HCT116 (cell line): ENCODE data around the gene TMEM161B. TPM values are rescaled to one million over a fixed set of nuclear protein-coding genes. Genes with fewer than 3 reads are reported as not detected.

Source experiments
- ATAC-seq: fragments of 200-7000 bp; cut with Tn5 transposase; 2 replicates; pipeline ENCODE4 v1.9.1; 2020; ENCODE audit warnings: mild to moderate bottlenecking, moderate library complexity
- BruUV-seq: library from RNA; stranded (reverse); fragments of 400-500 nt; replicated peaks from 2 replicates; lab custom pipeline; 2021; lab: Mats Ljungman, UMichigan
- CTCF ChIA-PET: fragments of 300-600 bp; sonication (Branson Sonifier 250); formaldehyde crosslinking; loops from one replicate; lab custom pipeline; 2021; ENCODE audit warnings: antibody characterized with exemption; lab: Charles Lee
- POLR2A ChIA-PET: fragments of 300-600, 350-600 bp; sonication (Branson Sonifier 250); formaldehyde crosslinking; loops from one replicate; lab custom pipeline; 2021; ENCODE audit warnings: antibody characterized with exemption; lab: Charles Lee
- RAD21 ChIA-PET, 2 experiments: fragments of 300-600 bp; sonication (Branson Sonifier 250); formaldehyde crosslinking; loops; one replicate each; lab custom pipeline; 2023; ENCODE audit warnings: low total read pairs in 2 of 2; ENCODE audit not compliant: uncharacterized antibody in 2 of 2, unreplicated experiment in 2 of 2, low non-redundant PET in 1 of 2; lab: Charles Lee
- DNase-seq: peaks from one replicate; pipeline ENCODE4 v3.0.0-alpha.2; 2010; ENCODE audit warnings: low read depth, low spot score
- H2AFZ ChIP-seq: fragments of 200-600 bp; shearing (Covaris generic), sonication (generic); 2 replicates; pipeline ENCODE4 v1.6.1; 2017; ENCODE audit warnings: low read depth, mixed run types, mixed read lengths, antibody characterized with exemption, low read length; ENCODE audit not compliant: poor library complexity, severe bottlenecking
- H3K27ac ChIP-seq: 2 replicates; pipeline ENCODE4 v1.5.1; 2012; ENCODE audit warnings: low read depth, low read length
- H3K27me3 ChIP-seq: fragments of 200-600 bp; sonication (generic); 2 replicates; pipeline ENCODE4 v1.6.1; 2016; ENCODE audit warnings: mixed run types, low read length, mixed read lengths; ENCODE audit not compliant: insufficient read depth
- H3K36me3 ChIP-seq, 2 experiments: fragments of 200-500 bp in 1 of 2; fragments of 200-600 bp in 1 of 2; sonication (Bioruptor generic) in 1 of 2; sonication (generic) in 1 of 2; 2 replicates each; pipeline versions ENCODE4 v1.5.1 to v1.6.1; 2014 to 2016; ENCODE audit warnings: low read length in 2 of 2, inconsistent platforms in 1 of 2, mixed read lengths in 1 of 2, mixed run types in 1 of 2; ENCODE audit not compliant: insufficient read depth in 2 of 2, control insufficient read depth in 1 of 2
- H3K4me1 ChIP-seq, 2 experiments: fragments of 200-600 bp in 1 of 2; sonication (generic) in 1 of 2; 2 replicates each; pipeline versions ENCODE4 v1.5.1 to v1.6.1; 2012 to 2017; ENCODE audit warnings: low read length in 2 of 2, inconsistent platforms in 1 of 2, mild to moderate bottlenecking in 1 of 2, mixed read lengths in 1 of 2, mixed run types in 1 of 2, moderate library complexity in 1 of 2; ENCODE audit not compliant: insufficient read depth in 2 of 2, control insufficient read depth in 1 of 2
- H3K4me2 ChIP-seq: fragments of 200-600 bp; sonication (generic); 2 replicates; pipeline ENCODE4 v1.6.1; 2017; ENCODE audit warnings: mixed run types, low read length, mixed read lengths
- H3K4me3 ChIP-seq, 2 experiments: fragments of 200-600 bp in 1 of 2; sonication (generic) in 1 of 2; replicated peaks in 1 of 2; 2 replicates each; pipeline ENCODE4 v1.5.1; 2011 to 2016; ENCODE audit warnings: low read length in 2 of 2, control low read depth in 1 of 2, low read depth in 1 of 2, mild to moderate bottlenecking in 1 of 2, mixed read lengths in 1 of 2, mixed run types in 1 of 2
- H3K79me2 ChIP-seq: fragments of 200-600 bp; sonication (generic); 2 replicates; pipeline ENCODE4 v1.6.1; 2017; ENCODE audit warnings: mild to moderate bottlenecking, mixed run types, low read length, moderate library complexity, mixed read lengths; ENCODE audit not compliant: insufficient read depth
- H3K9ac ChIP-seq: fragments of 200-600 bp; sonication (generic); 2 replicates; pipeline ENCODE4 v1.6.1; 2016; ENCODE audit warnings: low read length, mixed read lengths
- H3K9me2 ChIP-seq: fragments of 200-600 bp; sonication (generic), shearing (Covaris generic); 2 replicates; pipeline ENCODE4 v1.6.1; 2017; ENCODE audit warnings: mixed run types, mild to moderate bottlenecking, moderate library complexity; ENCODE audit not compliant: insufficient read depth
- H3K9me3 ChIP-seq, 2 experiments: fragments of 200-500 bp in 1 of 2; fragments of 200-600 bp in 1 of 2; sonication (Bioruptor generic) in 1 of 2; sonication (generic) in 1 of 2; 2 replicates each; pipeline ENCODE4 v1.6.1; 2014 to 2017; ENCODE audit warnings: low read length in 2 of 2, mixed read lengths in 2 of 2, inconsistent platforms in 1 of 2, low read depth in 1 of 2, mild to moderate bottlenecking in 1 of 2, mixed run types in 1 of 2, moderate library complexity in 1 of 2; ENCODE audit not compliant: control insufficient read depth in 1 of 2, insufficient read depth in 1 of 2
- H4K20me1 ChIP-seq: fragments of 200-600 bp; sonication (generic), shearing (Covaris generic); 2 replicates; pipeline ENCODE4 v1.6.1; 2017; ENCODE audit warnings: mixed run types, mild to moderate bottlenecking, moderate library complexity; ENCODE audit not compliant: insufficient read depth
- CBX3 ChIP-seq: IDR thresholded peaks from 2 replicates; pipeline ENCODE4 v1.6.1; 2012; ENCODE audit warnings: low read depth
- RAD21 ChIP-seq: IDR thresholded peaks from 2 replicates; pipeline ENCODE4 v1.6.1; 2012; ENCODE audit warnings: low read depth, mild to moderate bottlenecking
- REST ChIP-seq: IDR thresholded peaks from 2 replicates; pipeline ENCODE4 v1.6.1; 2012; ENCODE audit warnings: low read depth
- SIN3A ChIP-seq: IDR thresholded peaks from 2 replicates; pipeline ENCODE4 v1.6.1; 2012; ENCODE audit warnings: low read depth
- SP1 ChIP-seq: IDR thresholded peaks from 2 replicates; pipeline ENCODE4 v1.6.1; 2012; ENCODE audit warnings: low read depth
- SRF ChIP-seq: IDR thresholded peaks from 2 replicates; pipeline ENCODE4 v1.6.1; 2012; ENCODE audit warnings: low read depth
- YY1 ChIP-seq: IDR thresholded peaks from 2 replicates; pipeline ENCODE4 v1.6.1; 2011; ENCODE audit warnings: low read length, low read depth, moderate library complexity, mild to moderate bottlenecking; ENCODE audit not compliant: insufficient replicate concordance; ENCODE audit errors: extremely low read depth
- intact Hi-C: fragments of 100-400 bp; cut with micrococcal nuclease; formaldehyde crosslinking; loops from 2 replicates; pipeline ENCODE4 v1.10.0; 2022
- total RNA-seq: library from RNA; stranded (reverse); gene quantifications from one replicate; pipeline ENCODE4 v1.2.1, GENCODE V29; 2021; ENCODE audit not compliant: unreplicated experiment

The TMEM161B gene
- total RNA-seq, 1 experiment from 2014 or later = 22.1 TPM

- Histone ChIP-seq H3K27me3 (no peaks in the 10 kb centered on the region), H3K36me3 (no peaks in the 10 kb centered on the region), H4K20me1 (no peaks in the 10 kb centered on the region), H3K4me2 (0 out of 2 replicates have a peak overlapping the region, but pooled peaks have one; percentile 5), H3K9me2 (no peaks in the 10 kb centered on the region), H2AFZ (no peak overlapping the region), H3K4me3 (no peak overlapping the region), H3K9ac (no peak overlapping the region), H3K4me1 (peaks cover 0 to 7% of the 10 kb centered on the region in 2 experiments; a peak in 1 of 4 replicates), H3K79me2 (no peaks in the 10 kb centered on the region), H3K9me3 (no peaks in the 10 kb centered on the region), H3K27ac (no peak overlapping the region)
- intact Hi-C loops = no loop called here
- DNase-seq (no peak), ATAC-seq (no peak)
- no TSS peak for BruUV-seq
- no peak for TF ChIP-seq CBX3
- no peak for TF ChIP-seq REST
- no peak for TF ChIP-seq SP1
- TF ChIP-seq RAD21 = no peak
- TF ChIP-seq YY1 = no peak
- no peak for TF ChIP-seq SRF
- TF ChIP-seq SIN3A = no peak
- CTCF ChIA-PET = no interaction called here
- RAD21 ChIA-PET = no interaction called here
- POLR2A ChIA-PET = no interaction called here
Measured at GRCh38 chr5:88172847-88173758, 95.5 kb downstream of the TMEM161B start.
